ENCODE measurements around the gene POLE4.

POLE4 gene

GRCh38 chr2:74941284-74941683 lies 17.2 kb upstream of the POLE4 start:
- Histone ChIP-seq H3K4me1 (ENCODE audit: control insufficient read depth, insufficient read depth, low read length) (no peaks in the 10 kb centered on the region), H3K4me3 (ENCODE audit: low read depth, low read length) (no peak overlapping the region), H3K9me3 (ENCODE audit: control insufficient read depth, insufficient read depth, low read depth, low read length) (no peaks in the 10 kb centered on the region), H3K36me3 (ENCODE audit: control insufficient read depth in 2 of 2, insufficient read depth in 1 of 2, low read length in 2 of 2) (no peaks in the 10 kb centered on the region), H3K27ac (ENCODE audit: extremely low read depth, low read depth, low read length) (no peak overlapping the region)
- ChIA-PET POLR2A (no interaction called here), CTCF (no interaction called here)
- no peak for TF ChIP-seq ZNF202 (tag by site-specific recombination; IDR thresholded peaks at IDR 0.05; ENCODE audit: borderline replicate concordance)
- no peak for TF ChIP-seq ZNF488 (tag by site-specific recombination; IDR thresholded peaks at IDR 0.05)
- TF ChIP-seq ZFP41 (tag by site-specific recombination; IDR thresholded peaks at IDR 0.05; ENCODE audit: borderline replicate concordance) = no peak
- no peak for TF ChIP-seq ZNF426 (tag by site-specific recombination; IDR thresholded peaks at IDR 0.05)
- no peak for TF ChIP-seq HOXD13 (CRISPR knock-in tag; IDR thresholded peaks at IDR 0.05; ENCODE audit: borderline replicate concordance)
- TF ChIP-seq GLI2 (tag by site-specific recombination; IDR thresholded peaks at IDR 0.05; ENCODE audit: borderline replicate concordance, low read depth) = no peak
- no peak for TF ChIP-seq ZBTB7A (tag by site-specific recombination; IDR thresholded peaks at IDR 0.05; ENCODE audit: low read depth)
- no peak for TF ChIP-seq ZNF776 (tag by site-specific recombination; IDR thresholded peaks at IDR 0.05; ENCODE audit: borderline replicate concordance)
- no peak for TF ChIP-seq ZNF239 (tag by site-specific recombination; IDR thresholded peaks at IDR 0.05)
- no peak for TF ChIP-seq ZNF366 (tag by site-specific recombination; conservative IDR thresholded peaks at IDR 0.05)
- TF ChIP-seq ZNF548 (tag by site-specific recombination; IDR thresholded peaks at IDR 0.05) = no peak
- TF ChIP-seq ZNF19 (tag by site-specific recombination; IDR thresholded peaks at IDR 0.05; ENCODE audit: low read depth) = no peak
- TF ChIP-seq ZNF174 (tag by site-specific recombination; IDR thresholded peaks at IDR 0.05) = no peak
- TF ChIP-seq ZNF433 (tag by site-specific recombination; IDR thresholded peaks at IDR 0.05; ENCODE audit: low read depth) = no peak
- TF ChIP-seq REST (tag by site-specific recombination; IDR thresholded peaks at IDR 0.05) = no peak
- no peak for TF ChIP-seq ZNF449 (tag by site-specific recombination; IDR thresholded peaks at IDR 0.05)
- TF ChIP-seq ZNF10 (tag by site-specific recombination; IDR thresholded peaks at IDR 0.05) = no peak

- Histone ChIP-seq H3K4me1 (ENCODE audit: control insufficient read depth, insufficient read depth, low read length) (no peaks in the 10 kb centered on the region), H3K9me3 (ENCODE audit: control insufficient read depth, insufficient read depth, low read depth, low read length) (no peaks in the 10 kb centered on the region), H3K27ac (ENCODE audit: extremely low read depth, low read depth, low read length) (no peak overlapping the region), H3K36me3 (ENCODE audit: control insufficient read depth in 2 of 2, insufficient read depth in 1 of 2, low read length in 2 of 2) (no peaks in the 10 kb centered on the region), H3K4me3 (ENCODE audit: low read depth, low read length) (no peak overlapping the region)
- POLR2A ChIA-PET = no interaction called here
- CTCF ChIA-PET = no interaction called here
- TF ChIP-seq ZNF580 (tag by site-specific recombination; IDR thresholded peaks at IDR 0.05) (no peak), ZNF362 (tag by site-specific recombination; IDR thresholded peaks at IDR 0.05) (no peak), ZNF248 (tag by site-specific recombination; IDR thresholded peaks at IDR 0.05) (no peak), PATZ1 (tag by site-specific recombination; IDR thresholded peaks at IDR 0.05) (no peak), ZNF16 (tag by site-specific recombination; IDR thresholded peaks at IDR 0.05; ENCODE audit: low read depth) (no peak), ZNF791 (tag by site-specific recombination; IDR thresholded peaks at IDR 0.05) (no peak), ZBTB48 (tag by site-specific recombination; IDR thresholded peaks at IDR 0.05) (no peak), ZNF394 (tag by site-specific recombination; IDR thresholded peaks at IDR 0.05; ENCODE audit: borderline replicate concordance) (no peak), ZBTB17 (tag by site-specific recombination; IDR thresholded peaks at IDR 0.05) (no peak)
Measured at GRCh38 chr2:74942263-74942662, 16.2 kb upstream of the POLE4 start.

Measured in HEK293 (cell line).